SH-SY5Y (cell line): Measurements from ENCODE around the gene BMPR1A.

Experiments used
- GATA2 ChIP-seq: IDR thresholded peaks from 2 replicates; pipeline ENCODE4 v1.6.1; 2011; ENCODE audit warnings: mild to moderate bottlenecking, low read depth, low read length
- GATA3 ChIP-seq: IDR thresholded peaks from 2 replicates; pipeline ENCODE4 v1.6.1; 2011; ENCODE audit warnings: low read depth, mild to moderate bottlenecking, low read length, moderate library complexity

GRCh38 chr10:86868353-86868752 is 111.9 kb downstream of the BMPR1A start:
- TF ChIP-seq GATA2 (no peak), GATA3 (no peak)
